Measurements from ENCODE around the gene UBTF. TPM values are rescaled to one million over a fixed set of nuclear protein-coding genes. Genes with fewer than 3 reads are reported as not detected.

The UBTF gene
- polyA plus RNA-seq, 2 donors, result 30.3 to 35.2 TPM

GRCh38 chr17:44209786-44210341 is 9.6 kb downstream of the UBTF start:
- Histone ChIP-seq H3K27me3 (ENCODE audit: control insufficient read depth in 1 of 2, insufficient read depth in 2 of 2, low read length in 2 of 2) (no peaks in the 10 kb centered on the region), H3K4me3 (ENCODE audit: low read depth in 1 of 2, low read length in 2 of 2) (no peak overlapping the region), H3K27ac (ENCODE audit: low read depth in 2 of 2, low read length in 1 of 2) (peak overlapping the region in 1 of 2 donors; percentile 36), H3K4me1 (ENCODE audit: control insufficient read depth in 2 of 2, insufficient read depth in 2 of 2, low read length in 1 of 2) (peaks cover 0 to 6% of the 10 kb centered on the region in 2 donors), H3K9me3 (ENCODE audit: control insufficient read depth in 2 of 2, insufficient read depth in 1 of 2, low read depth in 1 of 2, low read length in 1 of 2) (no peaks in the 10 kb centered on the region), H3K36me3 (ENCODE audit: control insufficient read depth in 2 of 2, insufficient read depth in 2 of 2, low read length in 1 of 2) (peaks cover 10 to 56% of the 10 kb centered on the region in 2 donors)
- whole genome bisulfite sequencing, 2 donors, result 67 to 70% methylated on average over 11 of the region's 11 CpGs

DNA sequence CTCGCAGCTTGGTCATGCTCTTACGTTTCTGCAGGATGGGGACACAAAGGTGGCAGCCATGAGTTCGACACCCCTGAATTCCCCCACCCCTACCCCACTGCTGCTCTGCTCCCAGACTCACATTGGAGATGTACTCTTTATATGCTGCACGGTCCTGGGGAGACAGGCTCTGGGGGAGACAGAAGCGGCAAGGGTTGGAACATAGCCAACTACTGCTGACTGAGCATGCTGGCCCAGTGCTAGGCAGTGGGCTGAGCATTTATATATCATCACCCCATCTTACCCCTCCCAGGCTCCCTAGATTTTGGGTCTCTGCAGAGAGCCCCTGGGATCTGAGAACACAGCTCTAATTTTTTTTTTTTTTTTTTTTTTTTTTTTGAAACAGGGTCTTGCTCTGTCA is 11.7 kb downstream of the UBTF start:
- no peak overlapping the region for H3K27ac ChIP-seq (ENCODE audit: low read depth in 2 of 2, low read length in 1 of 2)
- 79 to 80% methylated on average over 5 of the region's 5 CpGs for WGBS, 2 donors
- H3K9me3 ChIP-seq (ENCODE audit: control insufficient read depth in 2 of 2, insufficient read depth in 1 of 2, low read depth in 1 of 2, low read length in 1 of 2), result no peaks in the 10 kb centered on the region
- no peak overlapping the region for H3K4me3 ChIP-seq (ENCODE audit: low read depth in 1 of 2, low read length in 2 of 2)
- H3K36me3 ChIP-seq (ENCODE audit: control insufficient read depth in 2 of 2, insufficient read depth in 2 of 2, low read length in 1 of 2), result peaks cover 10 to 44% of the 10 kb centered on the region in 2 donors
- H3K27me3 ChIP-seq (ENCODE audit: control insufficient read depth in 1 of 2, insufficient read depth in 2 of 2, low read length in 2 of 2), result no peaks in the 10 kb centered on the region
- peaks cover 0 to 19% of the 10 kb centered on the region in 2 donors for H3K4me1 ChIP-seq (ENCODE audit: control insufficient read depth in 2 of 2, insufficient read depth in 2 of 2, low read length in 1 of 2)

GRCh38 chr17:44207319-44207718 is 12.2 kb downstream of the UBTF start:
- Histone ChIP-seq H3K27me3 (ENCODE audit: control insufficient read depth in 1 of 2, insufficient read depth in 2 of 2, low read length in 2 of 2) (no peaks in the 10 kb centered on the region), H3K9me3 (ENCODE audit: control insufficient read depth in 2 of 2, insufficient read depth in 1 of 2, low read depth in 1 of 2, low read length in 1 of 2) (no peaks in the 10 kb centered on the region), H3K4me3 (ENCODE audit: low read depth in 1 of 2, low read length in 2 of 2) (no peak overlapping the region), H3K4me1 (ENCODE audit: control insufficient read depth in 2 of 2, insufficient read depth in 2 of 2, low read length in 1 of 2) (peaks cover 0 to 20% of the 10 kb centered on the region in 2 donors), H3K36me3 (ENCODE audit: control insufficient read depth in 2 of 2, insufficient read depth in 2 of 2, low read length in 1 of 2) (peaks cover 10 to 42% of the 10 kb centered on the region in 2 donors), H3K27ac (ENCODE audit: low read depth in 2 of 2, low read length in 1 of 2) (no peak overlapping the region)
- WGBS, 2 donors, result 84% methylated on average over 17 of the region's 17 CpGs

DNA sequence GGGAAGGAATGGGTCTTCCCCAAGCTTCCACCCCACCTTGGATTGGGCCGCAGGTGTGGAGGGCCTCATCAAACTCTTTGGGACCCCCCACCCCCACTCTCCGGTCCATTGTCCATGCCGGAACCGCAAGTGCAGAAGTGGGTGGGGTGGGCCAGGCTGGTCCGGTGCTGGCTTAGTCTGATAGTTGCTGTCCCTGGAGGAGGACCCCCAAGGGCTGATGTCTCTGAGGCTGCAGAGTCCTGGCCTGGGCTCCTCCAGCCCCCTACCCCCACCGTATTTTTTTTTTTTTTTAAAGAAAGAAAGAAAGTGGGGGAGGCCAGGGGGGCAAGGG is 12.7 kb downstream of the UBTF start:
- WGBS, 2 donors, result 83 to 85% methylated on average over 6 of the region's 6 CpGs
- Histone ChIP-seq H3K4me1 (ENCODE audit: control insufficient read depth in 2 of 2, insufficient read depth in 2 of 2, low read length in 1 of 2) (peaks cover 0 to 20% of the 10 kb centered on the region in 2 donors), H3K36me3 (ENCODE audit: control insufficient read depth in 2 of 2, insufficient read depth in 2 of 2, low read length in 1 of 2) (peaks cover 10 to 41% of the 10 kb centered on the region in 2 donors), H3K27ac (ENCODE audit: low read depth in 2 of 2, low read length in 1 of 2) (no peak overlapping the region), H3K4me3 (ENCODE audit: low read depth in 1 of 2, low read length in 2 of 2) (no peak overlapping the region), H3K9me3 (ENCODE audit: control insufficient read depth in 2 of 2, insufficient read depth in 1 of 2, low read depth in 1 of 2, low read length in 1 of 2) (no peaks in the 10 kb centered on the region), H3K27me3 (ENCODE audit: control insufficient read depth in 1 of 2, insufficient read depth in 2 of 2, low read length in 2 of 2) (no peaks in the 10 kb centered on the region)

DNA sequence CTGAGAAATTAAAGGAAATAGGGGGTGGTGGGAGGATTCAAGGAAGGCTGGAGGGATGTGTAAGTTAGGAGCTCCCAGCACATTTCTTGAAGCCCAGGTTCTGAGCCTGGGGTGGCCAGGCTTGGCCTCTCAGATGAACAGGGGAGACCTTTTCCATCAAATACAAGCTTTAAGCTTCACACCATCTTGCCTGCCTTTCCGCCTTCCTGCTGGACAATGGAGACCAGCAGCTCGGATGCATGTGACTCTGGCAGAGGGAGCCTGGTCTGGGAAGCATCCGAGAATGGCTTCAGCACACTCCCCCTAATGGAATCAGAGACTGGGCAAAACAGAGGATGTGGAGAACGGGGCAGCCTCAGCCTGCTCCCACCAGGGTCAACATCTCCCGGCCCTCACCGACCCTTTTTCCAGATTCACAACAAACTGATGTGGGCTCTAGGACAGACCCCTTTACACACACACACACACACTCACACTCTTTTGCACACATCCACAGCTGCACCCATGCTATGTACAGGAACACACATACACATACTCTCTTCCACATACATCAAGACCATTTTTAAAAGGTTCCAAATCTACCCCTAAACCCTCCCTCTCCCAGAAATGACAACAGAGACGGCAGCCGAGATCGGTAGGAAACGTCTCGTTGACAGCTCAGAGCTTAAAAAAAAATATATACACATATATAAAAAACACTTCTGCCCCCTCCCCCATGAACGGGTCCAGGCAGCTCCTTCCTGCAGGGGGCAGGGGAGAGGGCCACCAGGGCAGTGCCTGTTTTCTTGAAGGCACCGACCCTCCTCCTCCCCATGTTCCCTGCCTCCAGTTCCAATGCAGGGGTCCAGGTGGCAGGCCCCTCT is 13.3 kb downstream of the UBTF start:
- H3K4me3 ChIP-seq (ENCODE audit: low read depth in 1 of 2, low read length in 2 of 2), result no peak overlapping the region
- no peaks in the 10 kb centered on the region for H3K27me3 ChIP-seq (ENCODE audit: control insufficient read depth in 1 of 2, insufficient read depth in 2 of 2, low read length in 2 of 2)
- H3K4me1 ChIP-seq (ENCODE audit: control insufficient read depth in 2 of 2, insufficient read depth in 2 of 2, low read length in 1 of 2), result peaks cover 0 to 20% of the 10 kb centered on the region in 2 donors
- H3K36me3 ChIP-seq (ENCODE audit: control insufficient read depth in 2 of 2, insufficient read depth in 2 of 2, low read length in 1 of 2), result peaks cover 10 to 35% of the 10 kb centered on the region in 2 donors
- WGBS, 2 donors, result 47 to 53% methylated on average over 13 of the region's 13 CpGs
- no peaks in the 10 kb centered on the region for H3K9me3 ChIP-seq (ENCODE audit: control insufficient read depth in 2 of 2, insufficient read depth in 1 of 2, low read depth in 1 of 2, low read length in 1 of 2)
- no peak overlapping the region for H3K27ac ChIP-seq (ENCODE audit: low read depth in 2 of 2, low read length in 1 of 2)

DNA sequence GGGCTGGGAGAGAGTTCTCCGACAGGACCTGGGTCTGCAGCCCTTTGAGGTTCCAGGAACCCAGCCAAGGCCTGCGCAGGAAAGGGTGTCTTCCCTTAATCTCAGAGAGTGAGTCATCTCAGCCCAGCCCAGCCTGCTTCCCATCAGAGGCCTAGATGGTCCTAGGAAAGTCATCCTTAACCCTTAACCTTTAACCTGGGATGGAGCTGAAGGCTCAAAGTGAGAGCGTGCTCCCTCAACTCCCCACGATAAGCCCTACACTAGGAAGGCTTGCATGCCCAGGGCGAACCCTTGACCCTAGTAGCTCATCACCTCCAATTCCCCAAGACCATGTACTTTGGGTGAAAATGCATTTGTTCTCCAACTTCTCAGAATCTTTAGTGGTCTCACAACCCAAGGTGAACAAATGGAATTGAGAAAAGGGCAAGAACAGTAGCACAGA is 15.0 kb downstream of the UBTF start:
- 45 to 52% methylated on average over 5 of the region's 5 CpGs for WGBS, 2 donors
- H3K27ac ChIP-seq (ENCODE audit: low read depth in 2 of 2, low read length in 1 of 2), result peak overlapping the region in 1 of 2 donors; percentile 83
- H3K4me3 ChIP-seq (ENCODE audit: low read depth in 1 of 2, low read length in 2 of 2), result no peak overlapping the region
- H3K4me1 ChIP-seq (ENCODE audit: control insufficient read depth in 2 of 2, insufficient read depth in 2 of 2, low read length in 1 of 2), result peaks cover 0 to 13% of the 10 kb centered on the region in 2 donors
- no peaks in the 10 kb centered on the region for H3K27me3 ChIP-seq (ENCODE audit: control insufficient read depth in 1 of 2, insufficient read depth in 2 of 2, low read length in 2 of 2)
- peaks cover 5 to 22% of the 10 kb centered on the region in 2 donors for H3K36me3 ChIP-seq (ENCODE audit: control insufficient read depth in 2 of 2, insufficient read depth in 2 of 2, low read length in 1 of 2)
- no peaks in the 10 kb centered on the region for H3K9me3 ChIP-seq (ENCODE audit: control insufficient read depth in 2 of 2, insufficient read depth in 1 of 2, low read depth in 1 of 2, low read length in 1 of 2)

DNA sequence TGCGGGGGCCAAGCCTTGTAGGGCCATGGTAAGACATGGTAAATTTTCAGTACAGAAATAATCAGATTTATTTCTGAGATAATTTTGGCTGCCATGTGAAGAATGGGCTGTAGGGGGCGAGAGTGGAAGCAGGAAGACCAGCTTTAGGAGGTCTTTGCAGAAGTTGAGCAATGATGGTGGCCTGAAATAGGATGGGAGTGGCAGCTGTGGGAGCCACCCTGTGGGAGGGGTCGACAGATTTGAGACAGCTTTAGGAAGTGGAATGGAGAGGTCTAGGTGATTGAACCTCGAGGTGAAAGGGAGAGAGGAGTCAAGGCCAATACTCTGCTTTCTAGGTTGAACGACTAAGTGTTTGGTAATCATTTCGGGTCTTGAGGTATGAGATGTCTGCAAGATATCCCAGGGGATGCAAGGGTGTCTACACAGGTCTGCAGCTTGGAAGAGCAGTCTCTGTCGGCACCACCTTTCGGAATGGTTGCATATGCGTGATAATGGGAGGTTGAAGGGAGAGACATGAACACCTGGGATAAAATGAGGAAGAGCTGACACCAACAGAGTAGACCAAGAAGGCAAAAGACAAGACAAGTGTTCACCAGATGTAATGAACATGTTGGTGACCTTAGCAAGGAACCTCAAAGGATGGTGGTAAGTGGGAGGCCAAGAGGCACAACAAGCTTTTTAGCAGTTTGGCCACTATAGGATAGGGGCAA is 15.6 kb downstream of the UBTF start:
- 54 to 57% methylated on average over 9 of the region's 9 CpGs for WGBS, 2 donors
- H3K4me3 ChIP-seq (ENCODE audit: low read depth in 1 of 2, low read length in 2 of 2), result no peak overlapping the region
- H3K9me3 ChIP-seq (ENCODE audit: control insufficient read depth in 2 of 2, insufficient read depth in 1 of 2, low read depth in 1 of 2, low read length in 1 of 2), result no peaks in the 10 kb centered on the region
- peaks cover 0 to 13% of the 10 kb centered on the region in 2 donors for H3K4me1 ChIP-seq (ENCODE audit: control insufficient read depth in 2 of 2, insufficient read depth in 2 of 2, low read length in 1 of 2)
- H3K27me3 ChIP-seq (ENCODE audit: control insufficient read depth in 1 of 2, insufficient read depth in 2 of 2, low read length in 2 of 2), result no peaks in the 10 kb centered on the region
- H3K27ac ChIP-seq (ENCODE audit: low read depth in 2 of 2, low read length in 1 of 2), result peak overlapping the region in 1 of 2 donors; percentile 83
- H3K36me3 ChIP-seq (ENCODE audit: control insufficient read depth in 2 of 2, insufficient read depth in 2 of 2, low read length in 1 of 2), result peaks cover 0 to 17% of the 10 kb centered on the region in 2 donors

DNA sequence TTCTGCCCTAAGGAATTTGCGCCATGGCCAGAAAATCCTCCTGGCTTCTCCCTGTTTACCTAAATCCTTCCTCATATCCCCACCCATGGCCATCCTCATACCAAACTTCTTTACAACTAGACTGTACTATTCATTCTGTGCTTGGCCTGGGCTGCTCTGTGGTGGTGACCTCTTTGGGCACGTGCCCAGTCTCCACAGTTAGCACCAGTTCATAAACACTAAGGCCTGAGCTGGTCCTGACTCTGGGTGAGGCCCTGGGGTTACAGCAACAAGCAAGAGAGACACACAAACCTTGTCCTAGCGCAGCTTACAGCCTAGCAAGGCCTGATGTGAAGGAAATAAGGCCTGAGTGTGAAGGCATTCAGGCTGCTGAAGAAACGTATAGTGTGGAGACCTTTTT is 16.7 kb downstream of the UBTF start:
- peaks cover 0 to 9% of the 10 kb centered on the region in 2 donors for H3K36me3 ChIP-seq (ENCODE audit: control insufficient read depth in 2 of 2, insufficient read depth in 2 of 2, low read length in 1 of 2)
- no peaks in the 10 kb centered on the region for H3K9me3 ChIP-seq (ENCODE audit: control insufficient read depth in 2 of 2, insufficient read depth in 1 of 2, low read depth in 1 of 2, low read length in 1 of 2)
- WGBS, 2 donors, result 87 to 90% methylated on average over 4 of the region's 4 CpGs
- no peak overlapping the region for H3K27ac ChIP-seq (ENCODE audit: low read depth in 2 of 2, low read length in 1 of 2)
- H3K27me3 ChIP-seq (ENCODE audit: control insufficient read depth in 1 of 2, insufficient read depth in 2 of 2, low read length in 2 of 2), result no peaks in the 10 kb centered on the region
- peaks cover 3 to 19% of the 10 kb centered on the region in 2 donors for H3K4me1 ChIP-seq (ENCODE audit: control insufficient read depth in 2 of 2, insufficient read depth in 2 of 2, low read length in 1 of 2)
- no peak overlapping the region for H3K4me3 ChIP-seq (ENCODE audit: low read depth in 1 of 2, low read length in 2 of 2)

- H3K4me3 ChIP-seq (ENCODE audit: low read depth in 1 of 2, low read length in 2 of 2), result peak overlapping the region; percentile 70 to 76
- peak overlapping the region; percentile 98 for H3K27ac ChIP-seq (ENCODE audit: low read depth in 2 of 2, low read length in 1 of 2)
- WGBS, 2 donors, result 5 to 6% methylated on average over 34 to 36 of the region's 36 CpGs
- peaks cover 3 to 19% of the 10 kb centered on the region in 2 donors for H3K4me1 ChIP-seq (ENCODE audit: control insufficient read depth in 2 of 2, insufficient read depth in 2 of 2, low read length in 1 of 2)
- H3K27me3 ChIP-seq (ENCODE audit: control insufficient read depth in 1 of 2, insufficient read depth in 2 of 2, low read length in 2 of 2), result no peaks in the 10 kb centered on the region
- H3K36me3 ChIP-seq (ENCODE audit: control insufficient read depth in 2 of 2, insufficient read depth in 2 of 2, low read length in 1 of 2), result peaks cover 3 to 4% of the 10 kb centered on the region in 2 donors
- H3K9me3 ChIP-seq (ENCODE audit: control insufficient read depth in 2 of 2, insufficient read depth in 1 of 2, low read depth in 1 of 2, low read length in 1 of 2), result no peaks in the 10 kb centered on the region
Measured at GRCh38 chr17:44200478-44201155, 18.9 kb downstream of the UBTF start.

All from esophagus (tissue), 2 donors.